Measurements from ENCODE around the gene GNB5.

The GNB5 gene

GRCh38 chr15:52107238-52107637 is 84.0 kb downstream of the GNB5 start:
- no peak for DNase-seq (ENCODE audit: low read depth in 1 of 2, low spot score in 1 of 2)
- Histone ChIP-seq H3K27ac (replicated peaks) (no peak overlapping the region), H3K27me3 (ENCODE audit: insufficient read depth, poor library complexity, severe bottlenecking) (no peaks in the 10 kb centered on the region), H3K4me3 (replicated peaks; ENCODE audit: insufficient read depth, low read length) (no peak overlapping the region)
- TF ChIP-seq, protein P1, sequence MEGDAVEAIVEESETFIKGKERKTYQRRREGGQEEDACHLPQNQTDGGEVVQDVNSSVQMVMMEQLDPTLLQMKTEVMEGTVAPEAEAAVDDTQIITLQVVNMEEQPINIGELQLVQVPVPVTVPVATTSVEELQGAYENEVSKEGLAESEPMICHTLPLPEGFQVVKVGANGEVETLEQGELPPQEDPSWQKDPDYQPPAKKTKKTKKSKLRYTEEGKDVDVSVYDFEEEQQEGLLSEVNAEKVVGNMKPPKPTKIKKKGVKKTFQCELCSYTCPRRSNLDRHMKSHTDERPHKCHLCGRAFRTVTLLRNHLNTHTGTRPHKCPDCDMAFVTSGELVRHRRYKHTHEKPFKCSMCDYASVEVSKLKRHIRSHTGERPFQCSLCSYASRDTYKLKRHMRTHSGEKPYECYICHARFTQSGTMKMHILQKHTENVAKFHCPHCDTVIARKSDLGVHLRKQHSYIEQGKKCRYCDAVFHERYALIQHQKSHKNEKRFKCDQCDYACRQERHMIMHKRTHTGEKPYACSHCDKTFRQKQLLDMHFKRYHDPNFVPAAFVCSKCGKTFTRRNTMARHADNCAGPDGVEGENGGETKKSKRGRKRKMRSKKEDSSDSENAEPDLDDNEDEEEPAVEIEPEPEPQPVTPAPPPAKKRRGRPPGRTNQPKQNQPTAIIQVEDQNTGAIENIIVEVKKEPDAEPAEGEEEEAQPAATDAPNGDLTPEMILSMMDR (IDR thresholded peaks at IDR 0.05; ENCODE audit: insufficient read depth, low read length) = no peak
- TF ChIP-seq SPI1 (IDR thresholded peaks at IDR 0.05; ENCODE audit: borderline replicate concordance, low read depth) (no peak), POLR2AphosphoS5 (IDR thresholded peaks at IDR 0.05; ENCODE audit: low read depth) (no peak), GABPA (IDR thresholded peaks at IDR 0.05; ENCODE audit: low read depth) (no peak), REST (IDR thresholded peaks at IDR 0.05; ENCODE audit: insufficient replicate concordance, low read depth) (no peak)

- Histone ChIP-seq H3K27me3 (ENCODE audit: insufficient read depth, poor library complexity, severe bottlenecking) (no peaks in the 10 kb centered on the region), H3K4me3 (replicated peaks; ENCODE audit: insufficient read depth, low read length) (no peak overlapping the region), H3K27ac (replicated peaks) (no peak overlapping the region)
- no peak for DNase-seq (ENCODE audit: low read depth in 1 of 2, low spot score in 1 of 2)
- TF ChIP-seq REST (IDR thresholded peaks at IDR 0.05; ENCODE audit: insufficient replicate concordance, low read depth) = no peak
- no peak for TF ChIP-seq GABPA (IDR thresholded peaks at IDR 0.05; ENCODE audit: low read depth)
- TF ChIP-seq POLR2AphosphoS5 (IDR thresholded peaks at IDR 0.05; ENCODE audit: low read depth) = no peak
- TF ChIP-seq, protein P1 (IDR thresholded peaks at IDR 0.05; ENCODE audit: insufficient read depth, low read length) = no peak
- no peak for TF ChIP-seq SPI1 (IDR thresholded peaks at IDR 0.05; ENCODE audit: borderline replicate concordance, low read depth)
Observed at GRCh38 chr15:52106641-52107040, 84.6 kb downstream of the GNB5 start.

GRCh38 chr15:52105846-52106245 is 85.3 kb downstream of the GNB5 start:
- Histone ChIP-seq H3K27ac (replicated peaks) (no peak overlapping the region), H3K27me3 (ENCODE audit: insufficient read depth, poor library complexity, severe bottlenecking) (no peaks in the 10 kb centered on the region), H3K4me3 (replicated peaks; ENCODE audit: insufficient read depth, low read length) (no peak overlapping the region)
- DNase-seq (ENCODE audit: low read depth in 1 of 2, low spot score in 1 of 2) = no peak
- TF ChIP-seq POLR2AphosphoS5 (IDR thresholded peaks at IDR 0.05; ENCODE audit: low read depth) (no peak), SPI1 (IDR thresholded peaks at IDR 0.05; ENCODE audit: borderline replicate concordance, low read depth) (no peak), REST (IDR thresholded peaks at IDR 0.05; ENCODE audit: insufficient replicate concordance, low read depth) (no peak), GABPA (IDR thresholded peaks at IDR 0.05; ENCODE audit: low read depth) (no peak)
- TF ChIP-seq, protein P1 (IDR thresholded peaks at IDR 0.05; ENCODE audit: insufficient read depth, low read length) = no peak

Data from HL-60 (cell line).